ENCODE measurements around the gene PHF2.

Gene PHF2

DNA sequence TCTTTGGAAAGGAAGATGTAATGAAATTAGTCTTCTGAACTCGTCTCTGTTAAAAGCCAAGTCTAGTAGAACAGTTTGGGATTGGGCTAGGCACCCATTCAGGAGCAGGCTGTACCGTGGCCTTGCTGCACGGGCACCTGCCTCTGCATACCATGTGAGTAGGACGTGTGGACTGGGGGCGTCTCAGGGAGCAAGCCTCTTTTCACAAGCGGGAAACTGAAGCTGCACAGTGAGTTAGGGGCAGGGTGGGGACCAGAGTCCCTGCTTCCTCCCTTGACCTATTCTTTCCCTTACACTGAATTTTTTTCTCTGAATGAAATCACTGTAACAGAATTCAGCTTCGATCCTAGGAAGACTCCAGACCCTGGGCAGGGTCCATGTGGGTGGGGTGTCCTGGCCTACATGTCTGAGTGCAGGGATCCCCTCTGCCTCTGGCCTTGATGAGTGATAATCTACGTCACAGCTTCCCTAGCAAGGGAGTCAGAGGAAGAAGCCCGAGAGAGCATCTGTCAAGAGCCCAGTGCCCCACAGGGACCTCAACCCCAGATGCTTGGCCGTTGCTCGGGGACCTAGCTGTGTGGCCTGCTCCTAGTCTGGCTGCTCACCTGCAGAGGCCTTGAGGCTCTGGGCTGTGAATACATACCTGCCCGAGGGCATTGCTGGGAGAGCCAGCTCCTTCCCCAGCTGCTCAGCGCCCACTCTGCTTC lies 15.1 kb downstream of the PHF2 start:
- H3K4me3 ChIP-seq (replicated peaks; ENCODE audit: insufficient read depth, low read length), result no peak overlapping the region
- DNase-seq (ENCODE audit: low read depth in 1 of 2, low spot score in 1 of 2), result no peak
- H3K27me3 ChIP-seq (ENCODE audit: insufficient read depth, poor library complexity, severe bottlenecking), result no peaks in the 10 kb centered on the region
- H3K27ac ChIP-seq (replicated peaks), result no peak overlapping the region
- TF ChIP-seq POLR2AphosphoS5 (IDR thresholded peaks at IDR 0.05; ENCODE audit: low read depth) (no peak), GABPA (IDR thresholded peaks at IDR 0.05; ENCODE audit: low read depth) (no peak)
- TF ChIP-seq, protein P1, sequence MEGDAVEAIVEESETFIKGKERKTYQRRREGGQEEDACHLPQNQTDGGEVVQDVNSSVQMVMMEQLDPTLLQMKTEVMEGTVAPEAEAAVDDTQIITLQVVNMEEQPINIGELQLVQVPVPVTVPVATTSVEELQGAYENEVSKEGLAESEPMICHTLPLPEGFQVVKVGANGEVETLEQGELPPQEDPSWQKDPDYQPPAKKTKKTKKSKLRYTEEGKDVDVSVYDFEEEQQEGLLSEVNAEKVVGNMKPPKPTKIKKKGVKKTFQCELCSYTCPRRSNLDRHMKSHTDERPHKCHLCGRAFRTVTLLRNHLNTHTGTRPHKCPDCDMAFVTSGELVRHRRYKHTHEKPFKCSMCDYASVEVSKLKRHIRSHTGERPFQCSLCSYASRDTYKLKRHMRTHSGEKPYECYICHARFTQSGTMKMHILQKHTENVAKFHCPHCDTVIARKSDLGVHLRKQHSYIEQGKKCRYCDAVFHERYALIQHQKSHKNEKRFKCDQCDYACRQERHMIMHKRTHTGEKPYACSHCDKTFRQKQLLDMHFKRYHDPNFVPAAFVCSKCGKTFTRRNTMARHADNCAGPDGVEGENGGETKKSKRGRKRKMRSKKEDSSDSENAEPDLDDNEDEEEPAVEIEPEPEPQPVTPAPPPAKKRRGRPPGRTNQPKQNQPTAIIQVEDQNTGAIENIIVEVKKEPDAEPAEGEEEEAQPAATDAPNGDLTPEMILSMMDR (IDR thresholded peaks at IDR 0.05; ENCODE audit: insufficient read depth, low read length), result no peak
- TF ChIP-seq, protein P2, sequence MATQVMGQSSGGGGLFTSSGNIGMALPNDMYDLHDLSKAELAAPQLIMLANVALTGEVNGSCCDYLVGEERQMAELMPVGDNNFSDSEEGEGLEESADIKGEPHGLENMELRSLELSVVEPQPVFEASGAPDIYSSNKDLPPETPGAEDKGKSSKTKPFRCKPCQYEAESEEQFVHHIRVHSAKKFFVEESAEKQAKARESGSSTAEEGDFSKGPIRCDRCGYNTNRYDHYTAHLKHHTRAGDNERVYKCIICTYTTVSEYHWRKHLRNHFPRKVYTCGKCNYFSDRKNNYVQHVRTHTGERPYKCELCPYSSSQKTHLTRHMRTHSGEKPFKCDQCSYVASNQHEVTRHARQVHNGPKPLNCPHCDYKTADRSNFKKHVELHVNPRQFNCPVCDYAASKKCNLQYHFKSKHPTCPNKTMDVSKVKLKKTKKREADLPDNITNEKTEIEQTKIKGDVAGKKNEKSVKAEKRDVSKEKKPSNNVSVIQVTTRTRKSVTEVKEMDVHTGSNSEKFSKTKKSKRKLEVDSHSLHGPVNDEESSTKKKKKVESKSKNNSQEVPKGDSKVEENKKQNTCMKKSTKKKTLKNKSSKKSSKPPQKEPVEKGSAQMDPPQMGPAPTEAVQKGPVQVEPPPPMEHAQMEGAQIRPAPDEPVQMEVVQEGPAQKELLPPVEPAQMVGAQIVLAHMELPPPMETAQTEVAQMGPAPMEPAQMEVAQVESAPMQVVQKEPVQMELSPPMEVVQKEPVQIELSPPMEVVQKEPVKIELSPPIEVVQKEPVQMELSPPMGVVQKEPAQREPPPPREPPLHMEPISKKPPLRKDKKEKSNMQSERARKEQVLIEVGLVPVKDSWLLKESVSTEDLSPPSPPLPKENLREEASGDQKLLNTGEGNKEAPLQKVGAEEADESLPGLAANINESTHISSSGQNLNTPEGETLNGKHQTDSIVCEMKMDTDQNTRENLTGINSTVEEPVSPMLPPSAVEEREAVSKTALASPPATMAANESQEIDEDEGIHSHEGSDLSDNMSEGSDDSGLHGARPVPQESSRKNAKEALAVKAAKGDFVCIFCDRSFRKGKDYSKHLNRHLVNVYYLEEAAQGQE (IDR thresholded peaks at IDR 0.05; ENCODE audit: insufficient replicate concordance, low read depth), result no peak

DNA sequence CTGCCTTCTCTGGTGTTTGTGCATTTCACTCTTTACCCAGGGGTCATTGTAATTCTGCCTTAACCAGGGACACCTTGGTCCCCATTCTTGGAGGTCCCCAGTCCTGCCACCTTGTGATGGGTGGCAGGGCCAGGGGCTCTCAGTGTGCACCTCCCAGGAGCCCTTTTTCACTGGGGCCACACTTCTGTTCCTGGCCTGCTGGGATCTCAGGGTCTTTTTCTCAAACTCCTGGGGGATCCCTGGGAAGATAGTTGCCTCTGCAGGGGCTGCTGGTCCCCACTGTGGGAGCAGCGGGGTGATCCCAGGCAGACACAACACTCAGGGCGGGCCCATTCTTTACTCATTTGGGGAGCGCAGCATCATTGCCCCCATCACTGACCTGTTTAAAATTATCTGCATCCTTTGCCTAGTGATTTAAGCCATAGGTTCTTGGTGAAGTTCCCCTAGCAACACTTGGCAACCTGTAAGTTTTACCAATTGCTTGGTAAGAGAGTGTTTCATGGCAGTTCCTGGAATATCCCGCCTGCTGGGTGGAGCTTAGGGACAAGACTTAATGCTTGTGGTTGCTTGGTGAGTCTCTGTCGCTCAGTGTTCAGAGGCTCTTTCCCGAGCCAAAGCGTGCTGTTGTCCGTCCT lies 15.7 kb downstream of the PHF2 start:
- TF ChIP-seq, protein P2 (IDR thresholded peaks at IDR 0.05; ENCODE audit: insufficient replicate concordance, low read depth), result no peak
- TF ChIP-seq, protein P1 (IDR thresholded peaks at IDR 0.05; ENCODE audit: insufficient read depth, low read length), result no peak
- TF ChIP-seq SPI1 (IDR thresholded peaks at IDR 0.05; ENCODE audit: borderline replicate concordance, low read depth), result no peak
- H3K27ac ChIP-seq (replicated peaks), result no peak overlapping the region
- no peak for DNase-seq (ENCODE audit: low read depth in 1 of 2, low spot score in 1 of 2)
- no peak overlapping the region for H3K4me3 ChIP-seq (replicated peaks; ENCODE audit: insufficient read depth, low read length)
- H3K27me3 ChIP-seq (ENCODE audit: insufficient read depth, poor library complexity, severe bottlenecking), result no peaks in the 10 kb centered on the region

DNA sequence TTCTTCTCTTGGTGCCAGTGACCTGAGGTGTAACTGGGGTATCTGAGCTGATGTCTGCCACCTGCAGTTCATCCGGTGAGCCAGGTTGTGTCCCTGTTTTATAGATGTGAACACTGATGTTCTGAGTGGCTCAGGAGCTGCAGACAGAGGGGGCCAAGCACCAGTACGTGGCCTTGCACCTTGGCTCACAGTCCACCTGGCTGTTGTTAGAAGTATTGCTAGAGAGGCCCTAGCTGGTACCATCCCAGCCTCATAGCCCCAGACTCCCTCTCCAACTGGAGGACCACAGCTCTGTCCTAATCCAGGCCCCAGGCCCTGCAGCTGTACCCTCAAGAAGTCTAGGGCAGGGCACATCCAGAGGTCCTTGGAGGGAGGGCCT lies 16.2 kb downstream of the PHF2 start:
- H3K27me3 ChIP-seq (ENCODE audit: insufficient read depth, poor library complexity, severe bottlenecking), result no peaks in the 10 kb centered on the region
- no peak for DNase-seq (ENCODE audit: low read depth in 1 of 2, low spot score in 1 of 2)

More for the DNA sequence above, 16.2 kb downstream of the PHF2 start:
- Histone ChIP-seq H3K27ac (replicated peaks) (no peak overlapping the region), H3K4me3 (replicated peaks; ENCODE audit: insufficient read depth, low read length) (no peak overlapping the region)
- TF ChIP-seq, protein P2 (IDR thresholded peaks at IDR 0.05; ENCODE audit: insufficient replicate concordance, low read depth), result no peak
- TF ChIP-seq GABPA (IDR thresholded peaks at IDR 0.05; ENCODE audit: low read depth) (no peak), POLR2AphosphoS5 (IDR thresholded peaks at IDR 0.05; ENCODE audit: low read depth) (no peak), SPI1 (IDR thresholded peaks at IDR 0.05; ENCODE audit: borderline replicate concordance, low read depth) (no peak)
- TF ChIP-seq, protein P1 (IDR thresholded peaks at IDR 0.05; ENCODE audit: insufficient read depth, low read length), result no peak
